ENCODE results near the gene PAMR1.
"Not testable (repeated sequence)": the region's sequence is repeated elsewhere in the genome, so short reads cannot be mapped to it uniquely, and the experiment has no call there.

PAMR1 gene

GRCh38 chr11:35543481-35543880 lies 18.1 kb upstream of the PAMR1 start:
- DNase-seq = no peak

DNA sequence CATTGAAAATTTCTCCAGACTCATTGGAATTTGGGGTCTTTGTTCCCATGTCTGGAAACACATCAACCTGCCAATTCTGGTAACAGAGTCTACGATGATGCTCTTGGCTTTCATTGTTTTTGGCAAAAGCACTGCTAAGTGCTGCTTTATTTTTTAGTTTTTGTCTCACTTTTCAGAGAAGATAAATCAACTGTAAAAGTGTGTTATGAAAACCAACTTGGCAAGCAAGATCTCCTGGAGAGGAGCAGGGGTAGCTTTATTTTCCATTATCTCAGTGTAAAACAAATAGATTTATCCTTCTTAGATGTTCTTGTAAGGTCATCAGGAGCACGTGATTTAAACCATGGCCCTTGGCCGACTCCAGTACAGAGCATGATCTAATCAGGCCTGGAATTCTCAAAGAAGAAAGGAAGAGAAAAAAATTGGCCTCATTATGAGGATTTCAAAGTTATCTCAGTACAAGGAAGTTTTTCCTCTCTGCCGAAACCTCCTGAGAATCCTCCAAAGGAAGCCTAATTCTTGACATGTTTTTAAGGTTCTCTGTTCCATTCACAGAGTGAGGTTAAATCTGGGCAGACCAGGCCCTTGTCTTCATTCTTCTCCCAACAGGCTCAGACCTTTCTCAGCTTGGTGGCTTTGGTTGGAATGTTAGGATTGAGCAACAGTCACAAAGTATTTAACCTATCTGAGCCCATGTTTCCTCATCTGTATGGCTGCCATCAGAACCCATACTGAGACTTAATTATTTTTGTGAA lies 16.4 kb upstream of the PAMR1 start:
- no peak for DNase-seq

DNA sequence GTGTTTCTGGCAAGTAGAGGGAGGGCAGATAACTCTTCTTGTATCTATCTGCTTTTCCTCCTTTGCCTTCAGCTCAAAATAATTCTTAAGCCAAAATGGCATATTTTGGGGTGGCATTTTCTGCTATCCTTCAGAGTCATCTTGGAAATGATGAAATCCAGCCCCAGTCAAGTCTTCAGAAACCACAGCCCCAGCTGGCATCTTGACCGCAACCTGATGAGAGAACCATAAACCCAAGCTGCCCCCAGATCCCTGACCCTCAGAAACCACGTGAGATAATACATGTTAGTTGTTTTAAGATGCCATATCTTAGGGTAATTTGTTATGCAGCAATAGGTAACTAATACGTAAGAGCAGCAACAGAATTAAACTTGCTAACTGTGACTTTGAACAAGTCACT lies 15.1 kb upstream of the PAMR1 start:
- no peak for DNase-seq

- DNase-seq = no peak
These were observed 14.4 kb upstream of the PAMR1 start for GRCh38 chr11:35539781-35540281.

GRCh38 chr11:35539256-35539655 lies 13.8 kb upstream of the PAMR1 start:
- DNase-seq = no peak

DNA sequence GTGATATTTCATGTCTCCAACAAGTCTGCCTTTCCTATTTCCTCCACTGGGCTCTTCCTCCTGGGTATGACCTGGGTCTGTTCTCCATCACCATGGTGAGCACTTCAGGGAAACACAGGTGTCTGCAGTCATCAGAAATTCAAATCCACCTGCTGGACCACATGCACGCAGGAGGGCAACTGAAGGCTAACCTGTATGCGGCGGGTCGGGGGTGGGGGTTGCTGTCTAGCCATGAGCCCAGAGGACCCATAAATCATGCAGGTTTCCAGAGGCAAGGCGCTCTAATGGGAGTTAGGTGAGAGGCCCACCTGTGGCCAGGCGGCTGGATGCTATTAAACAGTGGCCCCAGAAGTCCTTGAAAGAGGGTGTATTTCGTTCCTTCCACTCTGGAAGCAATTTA lies 11.1 kb upstream of the PAMR1 start:
- DNase-seq = no peak

GRCh38 chr11:35531246-35531645 lies 5.8 kb upstream of the PAMR1 start:
- DNase-seq = no peak

GRCh38 chr11:35529971-35530495 lies 4.6 kb upstream of the PAMR1 start:
- no peak for DNase-seq

- DNase-seq = no peak
These were observed 965 bp upstream of the PAMR1 start for GRCh38 chr11:35526370-35526792.

DNA sequence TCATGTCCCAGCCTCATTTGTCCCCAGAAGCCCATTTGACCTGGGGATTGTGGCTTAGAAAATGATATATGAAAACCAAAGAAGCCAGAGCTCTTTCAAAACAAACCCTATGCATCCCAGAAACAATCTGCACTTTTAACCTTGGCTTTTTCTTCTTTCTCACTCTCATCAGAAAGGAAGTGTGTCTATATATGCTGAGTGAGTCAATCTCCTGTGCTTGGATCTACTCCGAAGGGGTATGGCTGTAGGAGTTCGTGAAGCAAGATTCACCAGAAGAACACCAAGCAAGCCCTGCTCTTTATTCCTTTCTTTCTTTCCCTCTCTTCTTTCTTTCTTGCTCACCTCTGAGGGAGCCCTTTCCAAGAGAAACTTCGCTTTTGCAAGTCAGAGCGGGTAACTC lies 636 bp downstream of the PAMR1 start:
- no peak for DNase-seq

- no peak for DNase-seq
These were observed 1.6 kb downstream of the PAMR1 start for GRCh38 chr11:35523861-35524260.

DNA sequence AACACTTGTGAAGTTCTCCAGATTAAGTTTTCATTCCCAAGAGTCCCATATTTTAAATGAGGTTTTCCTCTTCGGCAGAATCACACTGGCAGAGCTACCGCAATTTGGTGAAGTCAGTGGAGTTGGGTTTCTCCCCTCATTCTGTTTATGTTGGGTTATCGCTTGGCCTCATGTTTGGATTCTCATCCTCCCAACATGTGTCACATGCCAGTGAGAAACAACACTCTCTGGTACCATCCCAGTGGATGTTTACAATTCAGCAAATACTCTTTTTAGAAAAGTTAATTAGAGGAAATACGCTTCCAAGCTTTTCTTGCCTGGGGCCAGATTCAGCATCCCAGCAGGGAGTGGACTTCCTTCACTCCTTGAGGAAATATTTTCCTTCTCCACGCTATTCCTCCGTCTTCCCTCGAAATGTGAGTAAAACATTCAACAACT lies 2.1 kb downstream of the PAMR1 start:
- DNase-seq = no peak

GRCh38 chr11:35522091-35522490 lies 3.3 kb downstream of the PAMR1 start:
- DNase-seq = not testable (repeated sequence)

- DNase-seq = no peak
These were observed 5.0 kb downstream of the PAMR1 start for GRCh38 chr11:35520376-35520775.

GRCh38 chr11:35518766-35519165 lies 6.7 kb downstream of the PAMR1 start:
- no peak for DNase-seq

- DNase-seq = no peak
These were observed 7.9 kb downstream of the PAMR1 start for GRCh38 chr11:35517481-35517880.

DNA sequence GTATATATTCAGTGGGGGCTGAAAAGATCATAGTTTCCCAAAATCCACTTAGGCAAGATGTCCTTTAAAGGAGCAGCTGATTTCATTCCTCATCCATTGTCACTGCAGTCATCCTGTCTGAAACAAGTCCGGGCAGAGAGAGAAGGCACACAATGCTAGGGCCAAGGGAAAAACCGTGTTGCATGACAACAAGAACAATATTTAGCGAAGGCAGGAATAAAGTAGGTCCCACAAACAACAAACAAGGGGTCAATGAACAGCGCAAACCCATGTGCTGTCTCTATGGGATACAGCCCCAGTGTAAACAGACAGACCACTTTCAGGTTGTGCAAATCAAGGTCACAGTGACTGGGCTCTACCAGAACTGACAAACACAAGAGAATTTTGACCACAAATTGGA lies 9.0 kb downstream of the PAMR1 start:
- no peak for DNase-seq

- no peak for DNase-seq
These were observed 10.2 kb downstream of the PAMR1 start for GRCh38 chr11:35515224-35515623.

DNA sequence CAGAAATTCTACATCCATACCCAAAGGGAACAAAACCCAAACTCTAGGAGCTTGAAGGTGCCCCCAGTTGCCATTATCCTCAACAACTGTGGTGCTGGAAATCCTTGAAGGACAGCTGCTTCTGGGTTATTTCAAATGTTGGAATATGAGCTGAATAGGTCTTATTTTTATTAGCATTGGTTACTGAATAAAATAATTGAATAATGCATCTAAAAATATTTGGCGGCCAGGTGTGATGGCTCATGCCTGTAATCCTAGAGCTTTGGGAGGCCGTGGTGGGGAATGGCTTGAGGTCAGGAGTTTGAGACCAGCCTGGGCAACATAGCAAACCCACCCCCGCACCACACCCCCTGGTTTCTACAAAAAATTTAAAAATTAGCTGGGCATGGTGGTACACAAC lies 10.9 kb downstream of the PAMR1 start:
- no peak for DNase-seq

GRCh38 chr11:35511666-35512065 lies 13.8 kb downstream of the PAMR1 start:
- no peak for DNase-seq

- no peak for DNase-seq
These were observed 17.7 kb downstream of the PAMR1 start for GRCh38 chr11:35507688-35508087.

GRCh38 chr11:35501776-35502175 lies 23.6 kb downstream of the PAMR1 start:
- DNase-seq = no peak

DNA sequence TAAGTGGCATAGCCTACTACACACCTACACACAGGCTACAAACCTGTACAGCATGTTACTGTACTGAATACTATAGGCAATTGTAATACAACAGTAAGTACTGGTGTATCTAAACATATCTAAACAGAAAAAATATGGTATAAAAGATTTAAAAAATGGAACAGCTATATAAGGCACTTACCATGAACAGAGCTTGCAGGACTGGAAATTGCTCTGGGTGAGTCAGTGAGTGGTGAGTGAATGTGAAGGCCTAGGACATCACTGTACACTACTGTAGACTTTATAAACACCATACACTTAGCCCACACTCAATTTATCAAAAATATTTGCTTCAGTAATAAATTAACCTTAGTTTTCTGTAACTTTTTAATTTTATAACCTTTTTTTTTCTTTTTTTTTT lies 24.7 kb downstream of the PAMR1 start:
- DNase-seq = no peak

DNA sequence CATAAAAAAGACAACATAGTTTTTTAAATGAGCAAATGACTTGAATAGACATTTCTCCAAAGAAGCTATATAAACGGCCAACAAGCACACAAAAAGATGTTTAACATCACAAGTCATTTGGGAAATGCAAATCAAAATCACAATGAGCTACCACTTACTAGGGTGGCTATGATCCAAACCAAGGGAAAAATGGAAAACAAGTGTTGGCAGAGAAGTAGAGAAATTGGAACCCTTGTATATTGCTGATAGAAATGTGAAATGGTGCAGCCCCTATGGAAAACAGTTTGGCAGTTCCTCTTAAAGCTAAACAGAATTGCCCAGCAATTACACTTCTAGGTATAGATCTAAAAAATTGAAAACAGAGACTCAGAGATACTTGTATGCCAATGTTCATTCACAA lies 29.0 kb downstream of the PAMR1 start:
- DNase-seq = no peak

DNA sequence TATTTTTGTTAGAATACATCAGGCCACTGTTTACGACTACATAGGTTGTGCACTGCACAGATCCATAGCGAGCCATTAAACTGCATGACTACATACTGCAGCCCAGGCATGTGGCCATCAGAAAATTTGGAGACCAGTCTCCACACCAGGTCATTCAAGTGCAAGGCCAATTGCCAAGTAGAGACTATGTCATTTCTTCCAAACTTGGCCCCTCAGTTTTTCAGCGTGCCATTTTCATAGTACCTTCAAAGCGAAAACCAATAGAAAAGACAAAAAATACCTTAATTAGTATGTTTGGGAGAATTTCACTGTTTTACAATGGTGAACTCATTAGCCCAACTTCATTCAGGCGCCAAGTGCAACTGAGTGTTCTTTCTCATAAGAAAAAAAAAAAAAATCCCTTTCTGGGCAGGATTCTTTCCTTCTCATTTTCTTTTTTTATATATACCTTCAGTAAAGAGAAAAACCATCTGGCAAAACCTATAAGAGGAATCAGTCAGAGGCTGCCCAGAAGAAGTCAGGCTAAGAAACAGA lies 30.4 kb downstream of the PAMR1 start:
- no peak for DNase-seq
